ENCODE results near the gene OLA1. TPM values are rescaled to one million over a fixed set of nuclear protein-coding genes. Genes with fewer than 3 reads are reported as not detected.

The OLA1 gene
- total and polyA plus RNA-seq, 7 experiments from 2014 or later, result 34.4 to 84.7 (median 41.5) TPM

DNA sequence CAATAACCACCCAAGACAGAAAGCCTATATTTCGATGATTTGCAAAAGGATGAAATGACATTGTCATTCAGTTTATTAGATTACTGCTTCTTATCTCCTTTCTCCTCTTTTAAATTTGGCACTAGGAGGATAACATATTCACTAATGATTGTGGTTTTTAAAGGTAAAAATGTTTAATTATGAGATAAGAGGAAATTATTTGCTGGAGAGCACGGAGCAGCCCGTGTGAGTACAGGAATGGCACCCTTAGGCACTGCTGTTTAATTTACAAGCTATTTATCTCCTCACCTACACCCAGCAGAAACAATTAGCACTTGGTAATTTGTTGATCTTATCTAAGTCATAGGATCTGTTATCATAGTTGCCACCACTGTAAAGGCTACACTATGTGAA is 195.8 kb downstream of the OLA1 start:
- ATAC-seq, result no peak
- H3K27me3 ChIP-seq (ENCODE audit: control insufficient read depth in 2 of 2, insufficient read depth in 2 of 2, low read length in 2 of 2), result no peaks in the 10 kb centered on the region
- H3K9me3 Mint-ChIP-seq, result peaks cover 0 to 4% (median 0%) of the 10 kb centered on the region in 11 donors
- no peak overlapping the region for H3K27ac Mint-ChIP-seq
- peaks cover 0 to 4% (median 0%) of the 10 kb centered on the region in 5 donors for H3K36me3 Mint-ChIP-seq
- H3K27me3 Mint-ChIP-seq, result peaks cover 4 to 11% (median 10%) of the 10 kb centered on the region in 5 donors
- ChIA-PET CTCF (no interaction called here), POLR2A (no interaction called here)
- H3K4me3 ChIP-seq (ENCODE audit: low read length), result no peak overlapping the region
- no peaks in the 10 kb centered on the region for H3K36me3 ChIP-seq (ENCODE audit: control insufficient read depth in 2 of 3, insufficient read depth in 3 of 3, low read length in 3 of 3)
- no peak overlapping the region for H3K4me3 Mint-ChIP-seq
- intact Hi-C loops (cut with micrococcal nuclease), result no loop called here
- DNase-seq, result no peak
- no peaks in the 10 kb centered on the region for H3K4me1 ChIP-seq (ENCODE audit: control insufficient read depth in 2 of 2, insufficient read depth in 2 of 2, low read length in 2 of 2)
- H3K4me1 Mint-ChIP-seq, result no peaks in the 10 kb centered on the region
- H3K27ac ChIP-seq (ENCODE audit: low read depth, low read length), result no peak overlapping the region
- no peaks in the 10 kb centered on the region for H3K9me3 ChIP-seq (ENCODE audit: control insufficient read depth in 2 of 3, low read length in 3 of 3)

GRCh38 chr2:174051741-174052583 is 196.4 kb downstream of the OLA1 start:
- no peaks in the 10 kb centered on the region for H3K27me3 ChIP-seq (ENCODE audit: control insufficient read depth in 2 of 2, insufficient read depth in 2 of 2, low read length in 2 of 2)
- H3K36me3 ChIP-seq (ENCODE audit: control insufficient read depth in 2 of 3, insufficient read depth in 3 of 3, low read length in 3 of 3), result no peaks in the 10 kb centered on the region
- intact Hi-C loops (cut with micrococcal nuclease), result no loop called here
- H3K9me3 ChIP-seq (ENCODE audit: control insufficient read depth in 2 of 3, low read length in 3 of 3), result no peaks in the 10 kb centered on the region
- no peaks in the 10 kb centered on the region for H3K4me1 Mint-ChIP-seq
- H3K9me3 Mint-ChIP-seq, result peaks cover 0 to 4% (median 0%) of the 10 kb centered on the region in 11 donors
- no peak overlapping the region for H3K4me3 ChIP-seq (ENCODE audit: low read length)
- ATAC-seq (no peak), DNase-seq (no peak)
- POLR2A ChIA-PET, result no interaction called here
- H3K27ac ChIP-seq (ENCODE audit: low read depth, low read length), result no peak overlapping the region
- no peak overlapping the region for H3K4me3 Mint-ChIP-seq
- peaks cover 0 to 4% (median 0%) of the 10 kb centered on the region in 5 donors for H3K36me3 Mint-ChIP-seq
- CTCF ChIA-PET, result interaction anchor here (0.6 kb wide), 1 partner anchor 151 kb away, joined by 4 read pairs; no protein-coding TSS in a partner anchor
- no peaks in the 10 kb centered on the region for H3K4me1 ChIP-seq (ENCODE audit: control insufficient read depth in 2 of 2, insufficient read depth in 2 of 2, low read length in 2 of 2)
- H3K27ac Mint-ChIP-seq, result no peak overlapping the region
- H3K27me3 Mint-ChIP-seq, result peaks cover 4 to 11% (median 6%) of the 10 kb centered on the region in 5 donors

GRCh38 chr2:174051068-174051467 is 197.3 kb downstream of the OLA1 start:
- Histone ChIP-seq H3K4me3 (ENCODE audit: low read length) (no peak overlapping the region), H3K36me3 (ENCODE audit: control insufficient read depth in 2 of 3, insufficient read depth in 3 of 3, low read length in 3 of 3) (no peaks in the 10 kb centered on the region), H3K27me3 (ENCODE audit: control insufficient read depth in 2 of 2, insufficient read depth in 2 of 2, low read length in 2 of 2) (no peaks in the 10 kb centered on the region), H3K27ac (ENCODE audit: low read depth, low read length) (no peak overlapping the region), H3K9me3 (ENCODE audit: control insufficient read depth in 2 of 3, low read length in 3 of 3) (no peaks in the 10 kb centered on the region), H3K4me1 (ENCODE audit: control insufficient read depth in 2 of 2, insufficient read depth in 2 of 2, low read length in 2 of 2) (no peaks in the 10 kb centered on the region)
- Mint-ChIP-seq H3K27ac (no peak overlapping the region), H3K27me3 (peaks cover 4 to 14% (median 6%) of the 10 kb centered on the region in 5 donors), H3K9me3 (peaks cover 0 to 4% (median 0%) of the 10 kb centered on the region in 11 donors), H3K4me3 (no peak overlapping the region), H3K4me1 (no peaks in the 10 kb centered on the region), H3K36me3 (peaks cover 0 to 4% (median 0%) of the 10 kb centered on the region in 5 donors)
- DNase-seq, result no peak
- intact Hi-C loops (cut with micrococcal nuclease), result no loop called here
- ATAC-seq, result no peak
- CTCF ChIA-PET, result interaction anchor here (0.6 kb wide), 1 partner anchor 665 kb away, joined by 3 read pairs; no protein-coding TSS in a partner anchor
- POLR2A ChIA-PET, result no interaction called here

- H3K9me3 Mint-ChIP-seq, result no peaks in the 10 kb centered on the region
- CTCF ChIA-PET, result no interaction called here
- intact Hi-C loops (cut with micrococcal nuclease), result loop anchor here in 1 of 2 donors (10.0 kb wide), 1 partner anchor 475 kb away; no protein-coding TSS in a partner anchor
- no peak for ATAC-seq
- H3K4me1 ChIP-seq (ENCODE audit: control insufficient read depth in 2 of 2, insufficient read depth in 2 of 2, low read length in 2 of 2), result no peaks in the 10 kb centered on the region
- POLR2A ChIA-PET, result interaction anchor here (0.7 kb wide), 1 partner anchor 632 kb away, joined by 3 read pairs; no protein-coding TSS in a partner anchor
- DNase-seq, result no peak
- H3K9me3 ChIP-seq (ENCODE audit: control insufficient read depth in 2 of 3, low read length in 3 of 3), result no peaks in the 10 kb centered on the region
- no peak overlapping the region for H3K27ac ChIP-seq (ENCODE audit: low read depth, low read length)
- H3K4me3 Mint-ChIP-seq, result no peak overlapping the region
- H3K36me3 ChIP-seq (ENCODE audit: control insufficient read depth in 2 of 3, insufficient read depth in 3 of 3, low read length in 3 of 3), result no peaks in the 10 kb centered on the region
- H3K27ac Mint-ChIP-seq, result no peak overlapping the region
- H3K4me1 Mint-ChIP-seq, result no peaks in the 10 kb centered on the region
- no peak overlapping the region for H3K4me3 ChIP-seq (ENCODE audit: low read length)
- H3K27me3 Mint-ChIP-seq, result peaks cover 4 to 14% (median 6%) of the 10 kb centered on the region in 5 donors
- H3K36me3 Mint-ChIP-seq, result peaks cover 0 to 4% (median 0%) of the 10 kb centered on the region in 5 donors
- no peaks in the 10 kb centered on the region for H3K27me3 ChIP-seq (ENCODE audit: control insufficient read depth in 2 of 2, insufficient read depth in 2 of 2, low read length in 2 of 2)
Observed at GRCh38 chr2:174049895-174050294, 198.4 kb downstream of the OLA1 start.

DNA sequence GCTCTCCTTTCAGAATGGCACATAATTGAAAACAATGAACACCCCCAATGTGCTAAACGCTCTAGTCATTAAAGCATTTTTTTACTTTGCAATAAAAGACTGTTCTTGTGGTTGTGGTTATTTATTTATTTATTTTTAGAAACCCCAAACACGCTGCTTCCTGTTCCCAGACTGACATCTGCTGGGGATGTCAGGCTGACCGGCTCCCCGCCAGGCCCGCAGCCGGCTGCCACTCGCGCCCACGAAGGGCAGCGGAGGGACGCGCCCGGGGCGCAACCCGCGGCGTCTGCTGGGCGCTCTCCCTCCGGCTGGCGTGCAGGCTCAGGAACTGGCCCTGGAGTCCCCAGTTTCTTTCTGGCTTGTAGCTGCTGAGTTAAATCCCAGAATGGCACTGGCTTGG is 200.1 kb downstream of the OLA1 start:
- no peaks in the 10 kb centered on the region for H3K9me3 ChIP-seq (ENCODE audit: control insufficient read depth in 2 of 3, low read length in 3 of 3)
- H3K27me3 Mint-ChIP-seq, result peaks cover 4 to 14% (median 6%) of the 10 kb centered on the region in 5 donors
- peaks cover 0 to 4% (median 0%) of the 10 kb centered on the region in 5 donors for H3K36me3 Mint-ChIP-seq
- H3K9me3 Mint-ChIP-seq, result peaks cover 0 to 1% (median 0%) of the 10 kb centered on the region in 11 donors
- CTCF ChIA-PET, result no interaction called here
- no peak overlapping the region for H3K27ac ChIP-seq (ENCODE audit: low read depth, low read length)
- ATAC-seq, result no peak
- no peaks in the 10 kb centered on the region for H3K4me1 ChIP-seq (ENCODE audit: control insufficient read depth in 2 of 2, insufficient read depth in 2 of 2, low read length in 2 of 2)
- H3K4me3 ChIP-seq (ENCODE audit: low read length), result no peak overlapping the region
- no peaks in the 10 kb centered on the region for H3K36me3 ChIP-seq (ENCODE audit: control insufficient read depth in 2 of 3, insufficient read depth in 3 of 3, low read length in 3 of 3)
- POLR2A ChIA-PET, result no interaction called here
- intact Hi-C loops (cut with micrococcal nuclease), result loop anchor here in 1 of 2 donors (10.0 kb wide), 1 partner anchor 473 kb away; no protein-coding TSS in a partner anchor
- no peak for DNase-seq
- H3K4me3 Mint-ChIP-seq, result no peak overlapping the region
- H3K27ac Mint-ChIP-seq, result no peak overlapping the region
- H3K4me1 Mint-ChIP-seq, result peaks cover 0 to 1% (median 0%) of the 10 kb centered on the region in 7 donors
- no peaks in the 10 kb centered on the region for H3K27me3 ChIP-seq (ENCODE audit: control insufficient read depth in 2 of 2, insufficient read depth in 2 of 2, low read length in 2 of 2)

GRCh38 chr2:174047746-174048145 is 200.6 kb downstream of the OLA1 start:
- peaks cover 0 to 1% (median 0%) of the 10 kb centered on the region in 11 donors for H3K9me3 Mint-ChIP-seq
- H3K27me3 Mint-ChIP-seq, result peaks cover 4 to 14% (median 6%) of the 10 kb centered on the region in 5 donors
- no peaks in the 10 kb centered on the region for H3K36me3 ChIP-seq (ENCODE audit: control insufficient read depth in 2 of 3, insufficient read depth in 3 of 3, low read length in 3 of 3)
- DNase-seq, result no peak
- no peak overlapping the region for H3K27ac Mint-ChIP-seq
- no peak for ATAC-seq
- CTCF ChIA-PET, result no interaction called here
- intact Hi-C loops (cut with micrococcal nuclease), result loop anchor here in 1 of 2 donors (10.0 kb wide), 1 partner anchor 473 kb away; no protein-coding TSS in a partner anchor
- no peaks in the 10 kb centered on the region for H3K9me3 ChIP-seq (ENCODE audit: control insufficient read depth in 2 of 3, low read length in 3 of 3)
- H3K27me3 ChIP-seq (ENCODE audit: control insufficient read depth in 2 of 2, insufficient read depth in 2 of 2, low read length in 2 of 2), result no peaks in the 10 kb centered on the region
- no peak overlapping the region for H3K27ac ChIP-seq (ENCODE audit: low read depth, low read length)
- POLR2A ChIA-PET, result no interaction called here
- no peak overlapping the region for H3K4me3 ChIP-seq (ENCODE audit: low read length)
- H3K4me1 Mint-ChIP-seq, result peaks cover 0 to 1% (median 0%) of the 10 kb centered on the region in 7 donors
- H3K36me3 Mint-ChIP-seq, result peaks cover 0 to 4% (median 0%) of the 10 kb centered on the region in 5 donors
- no peaks in the 10 kb centered on the region for H3K4me1 ChIP-seq (ENCODE audit: control insufficient read depth in 2 of 2, insufficient read depth in 2 of 2, low read length in 2 of 2)
- H3K4me3 Mint-ChIP-seq, result no peak overlapping the region

All from naive thymus-derived CD4-positive, alpha-beta T cell (primary cell).